Small intestine (tissue), 7 donors: ENCODE measurements around the gene RAB43. TPM values are rescaled to one million over a fixed set of nuclear protein-coding genes. Genes with fewer than 3 reads are reported as not detected.

Source experiments
- DNase-seq, 2 donors: peaks; one replicate each; pipeline versions ENCODE4 v3.0.0 to v3.0.0-alpha.2; 2013
- FAIRE-seq: peaks from 2 replicates; lab custom pipeline; 2012; peaks lifted over from hg19 to GRCh38; lab: Jason Lieb, UNC
- H3K27ac ChIP-seq, 3 donors: one replicate each; pipeline ENCODE4 v1.5.1; 2013; ENCODE audit warnings: low read length in 2 of 3, mild to moderate bottlenecking in 2 of 3, control low read depth in 1 of 3, inconsistent platforms in 1 of 3, low read depth in 1 of 3, moderate library complexity in 1 of 3
- H3K27me3 ChIP-seq, 3 donors: one replicate each; pipeline ENCODE4 v1.6.1; 2013; ENCODE audit warnings: low read length in 3 of 3, inconsistent platforms in 1 of 3; ENCODE audit not compliant: control insufficient read depth in 3 of 3, insufficient read depth in 3 of 3
- H3K36me3 ChIP-seq, 3 donors: one replicate each; pipeline ENCODE4 v1.6.1; 2013; ENCODE audit warnings: low read length in 3 of 3, inconsistent platforms in 1 of 3, low read depth in 1 of 3, mild to moderate bottlenecking in 1 of 3, moderate library complexity in 1 of 3; ENCODE audit not compliant: control insufficient read depth in 3 of 3, insufficient read depth in 2 of 3
- H3K4me1 ChIP-seq, 3 donors: one replicate each; pipeline ENCODE4 v1.6.1; 2013; ENCODE audit warnings: low read length in 2 of 3, inconsistent platforms in 1 of 3, low read depth in 1 of 3, mild to moderate bottlenecking in 1 of 3, moderate library complexity in 1 of 3; ENCODE audit not compliant: control insufficient read depth in 3 of 3, insufficient read depth in 2 of 3
- H3K4me3 ChIP-seq, 3 donors: one replicate each; pipeline ENCODE4 v1.5.1; 2013; ENCODE audit warnings: low read length in 3 of 3, control low read depth in 1 of 3, inconsistent platforms in 1 of 3, low read depth in 1 of 3, mild to moderate bottlenecking in 1 of 3, moderate library complexity in 1 of 3
- H3K9me3 ChIP-seq, 2 donors: one replicate each; pipeline ENCODE4 v1.6.1; 2013; ENCODE audit warnings: low read depth in 1 of 2, low read length in 1 of 2; ENCODE audit not compliant: control insufficient read depth in 2 of 2, insufficient read depth in 1 of 2
- WGBS, 3 donors: extraction: QIAGEN DNeasy Blood & Tissue Kit; methylation state at CpG; one replicate each; pipeline ENCODE4 v1.1.7; 2013; 5-methylcytosine and 5-hydroxymethylcytosine counted together
- polyA plus RNA-seq, 4 donors: library from polyadenylated mRNA; stranded (reverse) in 3 of 4; unstranded in 1 of 4; fragments of 200-250 nt in 3 of 4; fragments of 120-200 nt in 1 of 4; gene quantifications; one replicate each; pipeline versions ENCODE4 v1.2.1 to v1.2.3, GENCODE V29; 2013
- donor health status: healthy with polysubstance abuse.
- donor health status: control.
- donor health status: control.
- donor health status: Bipolar disorder and iron deficiency.
- donor health status: healthy.

RAB43 gene
- polyA plus RNA-seq, 4 donors, result 3.4 to 15.0 (median 6.8) TPM

- DNase-seq (no peak), FAIRE-seq (no peak)
- Histone ChIP-seq H3K27me3 (no peaks in the 10 kb centered on the region), H3K4me3 (no peak overlapping the region), H3K36me3 (peaks cover 0 to 53% (median 0%) of the 10 kb centered on the region in 3 donors), H3K27ac (no peak overlapping the region), H3K4me1 (peaks cover 0 to 3% (median 0%) of the 10 kb centered on the region in 3 donors), H3K9me3 (no peaks in the 10 kb centered on the region)
- WGBS, 3 donors, result 87 to 93% (median 89%) methylated on average over 5 of the region's 5 CpGs
Measured at GRCh38 chr3:129106320-129106719, 15.3 kb downstream of the RAB43 start.

DNA sequence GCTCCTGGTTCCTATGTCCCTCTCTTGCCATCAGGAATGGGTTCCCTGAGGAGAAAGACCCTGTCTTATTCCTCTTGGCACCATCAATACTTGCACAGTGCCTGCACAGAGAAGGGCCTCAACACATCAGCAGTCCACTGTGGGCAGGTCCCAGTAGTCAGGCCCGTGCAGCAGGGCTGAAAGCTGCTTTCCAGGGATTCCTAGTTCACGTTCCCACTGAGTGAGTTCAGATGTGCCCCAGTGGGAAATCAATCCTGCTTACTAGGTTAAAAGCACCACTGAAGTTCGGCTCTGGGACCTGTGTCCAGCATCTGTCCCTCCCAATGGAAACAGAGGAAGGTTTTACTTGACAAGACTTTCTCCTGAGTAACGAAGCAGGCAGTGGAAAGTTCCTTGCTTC is 15.7 kb downstream of the RAB43 start:
- Histone ChIP-seq H3K4me3 (no peak overlapping the region), H3K27ac (no peak overlapping the region), H3K36me3 (peaks cover 0 to 50% (median 0%) of the 10 kb centered on the region in 3 donors), H3K9me3 (no peaks in the 10 kb centered on the region), H3K27me3 (no peaks in the 10 kb centered on the region), H3K4me1 (peaks cover 0 to 3% (median 0%) of the 10 kb centered on the region in 3 donors)
- DNase-seq, result no peak
- 88 to 92% (median 88%) methylated on average over 4 of the region's 4 CpGs for WGBS, 3 donors
- no peak for FAIRE-seq

GRCh38 chr3:129104498-129105079 is 17.0 kb downstream of the RAB43 start:
- H3K4me1 ChIP-seq, result no peaks in the 10 kb centered on the region
- H3K27me3 ChIP-seq, result no peaks in the 10 kb centered on the region
- DNase-seq (no peak), FAIRE-seq (no peak)
- no peak overlapping the region for H3K27ac ChIP-seq
- H3K9me3 ChIP-seq, result no peaks in the 10 kb centered on the region
- 91 to 97% (median 94%) methylated on average over 6 of the region's 6 CpGs for WGBS, 3 donors
- peaks cover 0 to 42% (median 0%) of the 10 kb centered on the region in 3 donors for H3K36me3 ChIP-seq
- no peak overlapping the region for H3K4me3 ChIP-seq

- no peak for FAIRE-seq
- no peaks in the 10 kb centered on the region for H3K4me1 ChIP-seq
- no peaks in the 10 kb centered on the region for H3K27me3 ChIP-seq
- H3K4me3 ChIP-seq, result no peak overlapping the region
- no peak overlapping the region for H3K27ac ChIP-seq
- WGBS, 3 donors, result 95 to 99% (median 98%) methylated on average over 6 of the region's 6 CpGs
- H3K36me3 ChIP-seq, result peaks cover 0 to 42% (median 0%) of the 10 kb centered on the region in 3 donors
- no peaks in the 10 kb centered on the region for H3K9me3 ChIP-seq
- DNase-seq, result no peak
Measured at GRCh38 chr3:129104051-129104450, 17.6 kb downstream of the RAB43 start.

DNA sequence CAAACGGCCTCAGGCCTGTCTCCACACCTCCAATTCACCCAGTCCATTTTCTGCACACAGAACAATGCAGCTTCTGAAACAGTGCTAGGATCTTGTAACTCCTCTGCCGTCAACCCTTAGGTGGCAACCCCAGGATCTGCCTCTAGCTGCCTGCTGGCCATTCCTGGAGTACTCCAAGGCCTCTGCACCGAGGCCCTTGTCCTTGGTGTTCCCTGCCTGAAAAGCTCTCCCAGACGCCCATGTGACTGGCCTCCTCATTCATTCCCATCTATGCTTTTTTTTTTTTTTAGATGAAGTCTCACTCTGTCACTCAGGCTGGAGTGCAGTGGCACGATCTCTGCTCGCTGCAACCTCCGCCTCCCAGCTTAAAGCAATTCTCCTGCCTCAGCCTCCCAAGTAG is 18.3 kb downstream of the RAB43 start:
- Histone ChIP-seq H3K4me1 (no peaks in the 10 kb centered on the region), H3K36me3 (peaks cover 0 to 40% (median 0%) of the 10 kb centered on the region in 3 donors), H3K4me3 (no peak overlapping the region), H3K9me3 (peaks cover 0 to 5% of the 10 kb centered on the region in 2 donors), H3K27me3 (no peaks in the 10 kb centered on the region), H3K27ac (no peak overlapping the region)
- DNase-seq, result no peak
- WGBS, 3 donors, result 87 to 92% (median 91%) methylated on average over 7 of the region's 7 CpGs
- no peak for FAIRE-seq

DNA sequence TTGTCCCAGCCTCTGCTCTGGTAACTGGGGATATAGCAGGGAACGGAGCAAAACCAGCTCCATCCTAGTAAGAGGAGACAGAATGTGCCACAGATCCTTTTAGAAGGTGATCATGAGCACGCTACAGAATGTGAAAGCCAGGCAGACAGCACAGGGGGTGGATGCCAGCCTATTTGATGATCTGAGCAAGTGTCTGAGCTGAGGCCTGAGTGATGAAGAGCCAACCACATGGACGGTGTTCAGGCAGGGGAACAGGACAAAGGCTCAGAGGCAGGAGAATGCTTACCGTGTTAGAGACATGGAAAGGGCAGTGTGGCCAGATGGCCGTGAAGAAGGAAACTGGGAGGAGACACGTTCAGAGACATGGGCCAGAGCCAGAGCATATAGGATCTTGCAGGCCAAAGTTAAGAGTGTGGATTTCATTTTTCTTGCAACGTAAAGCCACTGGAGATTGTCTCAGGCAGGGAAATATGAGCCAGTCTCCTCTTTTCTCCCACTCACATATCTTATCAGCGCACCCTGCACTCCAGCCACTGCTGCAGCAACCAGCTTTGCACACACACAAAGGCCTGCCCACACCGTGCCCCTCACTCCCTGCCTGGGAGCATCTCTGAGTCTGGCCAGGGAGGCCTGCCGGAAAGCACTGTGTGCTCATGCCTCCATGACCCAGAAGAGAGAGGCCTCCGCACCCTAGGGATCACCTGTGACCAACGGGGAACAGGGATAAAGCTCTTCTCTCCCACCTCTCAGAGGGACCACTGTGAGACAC is 20.1 kb downstream of the RAB43 start:
- H3K4me1 ChIP-seq, result no peaks in the 10 kb centered on the region
- H3K4me3 ChIP-seq, result no peak overlapping the region
- no peak for DNase-seq
- 87 to 92% (median 88%) methylated on average over 12 of the region's 12 CpGs for WGBS, 3 donors
- H3K27me3 ChIP-seq, result no peaks in the 10 kb centered on the region
- H3K27ac ChIP-seq, result no peak overlapping the region
- H3K9me3 ChIP-seq, result peaks cover 0 to 5% of the 10 kb centered on the region in 2 donors
- FAIRE-seq, result no peak
- peaks cover 0 to 30% (median 0%) of the 10 kb centered on the region in 3 donors for H3K36me3 ChIP-seq

DNA sequence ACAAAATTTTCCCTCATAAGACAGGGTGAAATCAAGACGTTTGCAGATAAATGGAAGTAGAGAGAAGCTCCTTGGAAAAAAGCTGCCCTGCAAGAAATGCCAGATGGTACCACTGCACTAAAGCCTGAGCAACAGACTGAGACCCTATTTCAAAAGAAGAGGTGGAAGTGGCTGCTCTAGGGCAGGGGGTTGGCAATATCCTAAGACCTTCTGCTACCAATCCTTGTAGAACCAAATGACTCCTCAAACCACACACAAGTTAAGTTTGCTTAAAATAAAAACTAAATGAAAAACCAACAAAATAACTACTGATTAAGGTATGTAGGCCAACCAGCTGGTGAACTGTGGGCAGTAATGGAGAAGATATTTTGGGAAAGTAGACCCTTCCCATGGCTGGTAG is 21.3 kb downstream of the RAB43 start:
- H3K4me3 ChIP-seq, result no peak overlapping the region
- no peak overlapping the region for H3K27ac ChIP-seq
- FAIRE-seq, result no peak
- DNase-seq, result no peak
- H3K9me3 ChIP-seq, result peaks cover 0 to 5% of the 10 kb centered on the region in 2 donors
- no peaks in the 10 kb centered on the region for H3K27me3 ChIP-seq
- 52 to 72% (median 58%) methylated on average over 1 of the region's 1 CpG for whole genome bisulfite sequencing, 3 donors
- H3K4me1 ChIP-seq, result no peaks in the 10 kb centered on the region
- H3K36me3 ChIP-seq, result peaks cover 0 to 33% (median 0%) of the 10 kb centered on the region in 3 donors

- FAIRE-seq (no peak), DNase-seq (no peak)
- Histone ChIP-seq H3K4me3 (no peak overlapping the region), H3K27ac (no peak overlapping the region), H3K36me3 (peaks cover 2 to 53% (median 3%) of the 10 kb centered on the region in 3 donors), H3K9me3 (peaks cover 0 to 5% of the 10 kb centered on the region in 2 donors), H3K4me1 (no peaks in the 10 kb centered on the region), H3K27me3 (no peaks in the 10 kb centered on the region)
- 98% methylated on average over 10 of the region's 10 CpGs for WGBS, 3 donors
Measured at GRCh38 chr3:129095285-129095684, 26.3 kb downstream of the RAB43 start.
